GM12874 (cell line): ENCODE measurements around the gene CHRNB4.

Experiments
- TF ChIP-seq, protein P1 (sequence below): IDR thresholded peaks from 2 replicates; pipeline ENCODE4 v1.5.1; 2011; ENCODE audit warnings: low read depth, mild to moderate bottlenecking, control low read depth, low read length, moderate library complexity; ENCODE audit not compliant: insufficient read depth

The CHRNB4 gene

GRCh38 chr15:78663703-78664102, 22.7 kb upstream of the CHRNB4 start:
- TF ChIP-seq, protein P1, sequence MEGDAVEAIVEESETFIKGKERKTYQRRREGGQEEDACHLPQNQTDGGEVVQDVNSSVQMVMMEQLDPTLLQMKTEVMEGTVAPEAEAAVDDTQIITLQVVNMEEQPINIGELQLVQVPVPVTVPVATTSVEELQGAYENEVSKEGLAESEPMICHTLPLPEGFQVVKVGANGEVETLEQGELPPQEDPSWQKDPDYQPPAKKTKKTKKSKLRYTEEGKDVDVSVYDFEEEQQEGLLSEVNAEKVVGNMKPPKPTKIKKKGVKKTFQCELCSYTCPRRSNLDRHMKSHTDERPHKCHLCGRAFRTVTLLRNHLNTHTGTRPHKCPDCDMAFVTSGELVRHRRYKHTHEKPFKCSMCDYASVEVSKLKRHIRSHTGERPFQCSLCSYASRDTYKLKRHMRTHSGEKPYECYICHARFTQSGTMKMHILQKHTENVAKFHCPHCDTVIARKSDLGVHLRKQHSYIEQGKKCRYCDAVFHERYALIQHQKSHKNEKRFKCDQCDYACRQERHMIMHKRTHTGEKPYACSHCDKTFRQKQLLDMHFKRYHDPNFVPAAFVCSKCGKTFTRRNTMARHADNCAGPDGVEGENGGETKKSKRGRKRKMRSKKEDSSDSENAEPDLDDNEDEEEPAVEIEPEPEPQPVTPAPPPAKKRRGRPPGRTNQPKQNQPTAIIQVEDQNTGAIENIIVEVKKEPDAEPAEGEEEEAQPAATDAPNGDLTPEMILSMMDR, result no peak

GRCh38 chr15:78662028-78662427, 21.0 kb upstream of the CHRNB4 start:
- TF ChIP-seq, protein P1, result no peak

- TF ChIP-seq, protein P1, result no peak
These were observed 20.0 kb upstream of the CHRNB4 start for GRCh38 chr15:78661001-78661400.

GRCh38 chr15:78660584-78660983, 19.6 kb upstream of the CHRNB4 start:
- TF ChIP-seq, protein P1, result no peak

GRCh38 chr15:78658823-78659222, 17.8 kb upstream of the CHRNB4 start:
- TF ChIP-seq, protein P1, result no peak

DNA sequence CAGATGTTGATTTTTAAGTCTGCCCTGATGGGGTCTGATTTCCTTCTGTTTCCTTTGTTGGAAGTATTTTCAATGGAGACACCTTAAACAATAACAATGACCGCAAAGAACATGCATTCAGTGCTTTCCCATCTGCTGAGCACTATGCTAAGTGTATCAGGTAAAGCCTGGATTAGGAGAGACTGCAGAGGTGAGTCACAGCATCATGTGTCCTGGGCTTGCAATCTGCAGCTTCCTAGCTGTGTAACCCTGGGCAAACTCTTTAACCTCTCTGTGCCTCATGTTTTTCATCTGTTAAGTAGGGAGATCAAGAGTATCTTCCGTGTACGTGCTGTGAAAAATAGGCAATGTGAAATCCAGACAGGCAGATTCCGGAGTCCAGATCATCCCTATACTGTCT, 13.3 kb upstream of the CHRNB4 start:
- TF ChIP-seq, protein P1, result no peak

DNA sequence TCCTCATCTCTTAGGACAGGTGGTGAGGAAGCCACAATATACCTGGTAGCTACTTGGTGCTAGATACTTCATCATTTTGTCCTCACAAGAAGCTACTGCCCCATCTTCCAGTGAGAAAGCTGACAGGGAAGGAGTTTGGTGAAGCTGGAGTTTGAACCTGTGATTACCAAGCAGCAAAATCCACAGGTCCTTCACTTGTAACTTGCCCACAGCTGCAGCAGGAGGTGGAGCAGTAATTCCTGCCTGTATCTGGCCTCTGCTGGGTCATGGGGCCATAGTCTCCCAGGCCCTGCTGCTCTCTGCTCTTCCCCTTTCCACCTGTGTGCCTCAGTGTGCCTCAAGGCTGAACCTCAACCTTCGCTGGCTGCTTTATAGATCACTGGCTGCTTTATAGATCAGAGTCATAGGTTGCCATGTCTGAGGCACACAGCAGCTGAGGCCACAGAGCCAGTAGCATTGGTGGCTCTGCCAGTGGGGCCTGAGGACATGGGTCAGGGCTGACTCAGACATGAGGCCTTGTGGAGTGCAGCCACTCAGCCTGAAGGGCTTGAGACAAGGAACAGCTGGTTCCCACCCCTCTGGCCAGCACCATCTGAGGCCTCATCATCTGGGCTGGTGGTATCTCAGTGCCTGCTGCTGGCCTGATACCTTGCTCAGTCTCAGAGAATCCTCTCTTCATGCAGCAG, 11.1 kb upstream of the CHRNB4 start:
- TF ChIP-seq, protein P1, result no peak
